ENCODE measurements around the gene PPM1M.

Gene PPM1M

GRCh38 chr3:52243791-52244628 is 1.5 kb upstream of the PPM1M start:
- peak in 1 of 2 donors; percentile 54 for DNase-seq (ENCODE audit: extremely low read depth in 1 of 2, low read depth in 1 of 2)

- no peak for DNase-seq (ENCODE audit: extremely low read depth in 1 of 2, low read depth in 1 of 2)
Measured at GRCh38 chr3:52246264-52246620, 683 bp downstream of the PPM1M start.

GRCh38 chr3:52246728-52247408 is 1.3 kb downstream of the PPM1M start:
- no peak for DNase-seq (ENCODE audit: extremely low read depth in 1 of 2, low read depth in 1 of 2)

- no peak for DNase-seq (ENCODE audit: extremely low read depth in 1 of 2, low read depth in 1 of 2)
Measured at GRCh38 chr3:52247409-52248164, 2.0 kb downstream of the PPM1M start.

DNA sequence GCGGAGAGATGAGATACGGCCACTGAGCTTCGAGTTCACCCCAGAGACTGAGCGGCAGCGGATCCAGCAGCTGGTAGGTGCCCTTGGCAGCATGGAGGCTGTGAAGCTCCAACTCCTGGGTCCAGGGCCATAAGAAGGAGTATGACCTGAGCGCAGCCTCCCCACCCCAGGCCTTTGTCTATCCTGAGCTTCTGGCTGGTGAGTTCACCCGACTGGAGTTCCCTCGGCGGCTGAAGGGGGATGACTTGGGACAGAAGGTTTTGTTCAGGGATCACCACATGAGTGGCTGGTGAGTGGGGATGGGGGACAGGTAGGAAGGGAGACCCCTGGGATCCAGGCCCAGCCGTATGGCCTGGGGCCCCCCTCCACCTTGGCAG is 2.6 kb downstream of the PPM1M start:
- DNase-seq (ENCODE audit: extremely low read depth in 1 of 2, low read depth in 1 of 2): no peak

- DNase-seq (ENCODE audit: extremely low read depth in 1 of 2, low read depth in 1 of 2): no peak
Measured at GRCh38 chr3:52248816-52249547, 3.4 kb downstream of the PPM1M start.

GRCh38 chr3:52249683-52250082 is 4.1 kb downstream of the PPM1M start:
- no peak for DNase-seq (ENCODE audit: extremely low read depth in 1 of 2, low read depth in 1 of 2)

GRCh38 chr3:52250122-52250521 is 4.6 kb downstream of the PPM1M start:
- DNase-seq (ENCODE audit: extremely low read depth in 1 of 2, low read depth in 1 of 2): no peak

GRCh38 chr3:52253314-52254304 is 8.1 kb downstream of the PPM1M start:
- DNase-seq (ENCODE audit: extremely low read depth in 1 of 2, low read depth in 1 of 2): peak in 1 of 2 donors; percentile 88

DNA sequence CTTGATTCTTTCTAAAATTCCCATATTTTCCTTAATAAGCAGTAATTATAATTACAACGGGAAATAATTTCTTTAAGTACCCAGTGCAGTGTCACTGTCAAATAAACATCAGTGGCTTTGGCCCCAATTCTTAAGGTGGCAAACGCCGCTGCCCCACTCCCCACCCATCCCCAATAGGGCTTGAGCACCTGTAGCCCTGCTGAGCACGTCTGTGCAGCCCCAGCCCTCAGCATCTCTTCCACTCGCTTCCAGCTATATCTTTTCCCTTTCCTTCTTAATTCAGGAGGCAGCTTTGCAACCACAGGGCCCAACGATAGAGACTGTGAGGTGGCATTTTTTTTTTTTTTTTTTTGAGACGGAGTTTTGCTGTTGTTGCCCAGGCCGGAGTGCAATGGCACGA is 9.0 kb downstream of the PPM1M start:
- DNase-seq (ENCODE audit: extremely low read depth in 1 of 2, low read depth in 1 of 2): no peak

DNA sequence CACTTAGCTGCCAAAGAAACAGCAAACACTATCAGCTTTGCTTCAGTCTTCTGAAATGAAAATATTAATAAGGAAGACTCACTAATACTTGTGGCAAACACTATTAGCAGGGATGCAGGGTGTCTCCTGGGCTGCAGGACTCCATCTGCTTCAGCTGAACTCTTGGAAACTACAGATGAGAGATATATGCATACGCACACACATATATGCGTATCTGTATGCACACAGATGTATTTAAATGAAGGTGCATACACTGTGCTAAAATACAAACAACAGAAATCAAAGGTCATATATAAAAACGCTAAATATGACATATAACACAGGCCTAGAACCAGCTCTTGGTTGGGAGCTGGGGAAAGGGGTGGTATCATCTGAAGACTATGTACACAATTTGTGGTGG is 10.6 kb downstream of the PPM1M start:
- DNase-seq (ENCODE audit: extremely low read depth in 1 of 2, low read depth in 1 of 2): no peak

DNA sequence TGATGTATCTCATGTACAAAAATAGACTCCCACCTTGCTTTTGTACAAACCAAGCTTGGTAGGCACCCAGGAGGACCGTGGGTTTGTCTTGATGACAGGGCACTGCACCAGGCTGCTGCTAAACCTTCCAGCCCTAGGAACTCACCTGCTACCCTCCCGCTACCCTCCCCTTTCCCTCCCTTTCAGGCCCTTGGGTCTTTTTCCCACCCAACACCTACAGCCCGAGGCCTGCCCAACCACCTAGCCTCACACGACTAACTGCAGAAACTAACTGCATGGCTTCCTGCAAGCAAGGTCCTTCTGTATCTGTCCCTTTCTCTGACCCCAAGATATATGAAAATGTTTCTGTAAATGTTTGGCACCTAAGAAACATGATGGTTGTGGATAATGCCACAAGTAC is 11.1 kb downstream of the PPM1M start:
- no peak for DNase-seq (ENCODE audit: extremely low read depth in 1 of 2, low read depth in 1 of 2)

GRCh38 chr3:52257911-52258310 is 12.4 kb downstream of the PPM1M start:
- DNase-seq (ENCODE audit: extremely low read depth in 1 of 2, low read depth in 1 of 2): no peak

DNA sequence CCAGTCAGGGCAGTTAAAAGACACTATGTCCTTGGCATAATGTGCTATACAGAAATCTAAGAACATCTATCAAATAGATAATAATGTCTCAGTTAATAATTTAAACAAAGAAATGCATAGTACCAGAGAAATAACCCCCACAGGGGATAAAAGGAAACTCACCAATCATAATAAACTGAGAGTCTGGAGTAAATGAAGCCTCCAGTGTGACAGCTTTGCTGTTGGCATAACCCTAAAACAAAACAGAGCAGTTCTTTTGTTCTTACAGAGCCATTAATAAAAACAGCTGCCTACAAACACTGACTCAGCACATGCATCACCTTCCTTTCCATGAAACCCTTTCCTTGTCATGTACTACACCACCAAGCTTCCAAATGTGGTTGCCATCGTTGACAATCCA is 13.5 kb downstream of the PPM1M start:
- DNase-seq (ENCODE audit: extremely low read depth in 1 of 2, low read depth in 1 of 2): no peak

DNA sequence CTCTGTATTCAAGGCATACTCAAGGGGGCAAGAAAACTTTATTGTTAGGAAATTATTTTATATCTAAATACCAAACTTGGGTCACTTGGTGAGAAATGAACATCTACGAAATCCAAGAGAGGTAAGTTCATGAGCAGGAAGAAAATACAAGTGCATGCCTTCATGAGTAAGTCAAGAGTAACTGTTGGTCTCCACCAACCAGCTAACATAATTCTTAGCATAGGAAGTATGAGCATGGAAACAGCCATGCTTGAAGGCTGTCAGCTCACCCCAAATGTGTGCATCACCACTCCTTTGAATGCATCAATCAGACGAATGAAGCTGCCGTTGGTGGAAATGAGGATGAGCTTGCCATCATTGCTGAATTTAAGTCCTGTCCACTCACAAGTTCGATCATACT is 13.9 kb downstream of the PPM1M start:
- no peak for DNase-seq (ENCODE audit: extremely low read depth in 1 of 2, low read depth in 1 of 2)

DNA sequence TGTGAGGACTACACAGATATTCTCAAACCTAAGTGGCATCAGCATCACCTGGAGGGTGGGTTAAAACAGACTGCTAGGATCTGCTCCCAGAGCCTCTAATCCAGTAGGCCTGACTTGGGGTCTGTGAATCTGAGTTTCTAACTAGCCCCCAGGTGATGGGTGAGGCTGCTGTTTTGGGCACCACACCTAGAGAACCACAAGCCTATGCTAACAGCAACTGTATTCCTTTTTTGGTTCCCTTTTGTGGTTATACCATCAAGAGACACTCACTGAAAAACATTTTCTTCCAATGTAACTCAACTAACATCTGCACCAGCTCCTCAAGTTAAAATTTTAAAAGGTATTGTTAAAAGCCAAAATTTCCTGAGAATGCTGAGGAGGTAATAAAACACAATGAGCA is 16.9 kb downstream of the PPM1M start:
- no peak for DNase-seq (ENCODE audit: extremely low read depth in 1 of 2, low read depth in 1 of 2)

DNA sequence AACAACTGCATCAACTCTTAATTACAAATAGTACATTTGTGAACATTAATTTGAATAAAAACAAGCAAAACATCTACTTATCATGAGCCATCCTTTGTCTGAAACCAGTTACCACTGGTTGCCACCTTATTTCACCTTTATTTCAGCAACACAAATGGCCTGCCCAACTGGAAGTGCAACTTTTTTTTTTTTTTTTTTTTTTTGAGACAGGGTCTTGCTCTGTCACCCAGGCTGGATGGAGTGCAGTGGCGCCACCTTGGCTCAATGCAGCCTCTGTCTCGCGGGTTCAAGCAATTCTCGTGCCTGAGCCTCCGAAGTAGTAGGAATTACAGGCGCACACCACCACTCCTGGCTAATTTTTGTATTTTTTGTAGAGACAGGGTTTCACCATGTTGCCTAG is 19.8 kb downstream of the PPM1M start:
- no peak for DNase-seq (ENCODE audit: extremely low read depth in 1 of 2, low read depth in 1 of 2)

DNA sequence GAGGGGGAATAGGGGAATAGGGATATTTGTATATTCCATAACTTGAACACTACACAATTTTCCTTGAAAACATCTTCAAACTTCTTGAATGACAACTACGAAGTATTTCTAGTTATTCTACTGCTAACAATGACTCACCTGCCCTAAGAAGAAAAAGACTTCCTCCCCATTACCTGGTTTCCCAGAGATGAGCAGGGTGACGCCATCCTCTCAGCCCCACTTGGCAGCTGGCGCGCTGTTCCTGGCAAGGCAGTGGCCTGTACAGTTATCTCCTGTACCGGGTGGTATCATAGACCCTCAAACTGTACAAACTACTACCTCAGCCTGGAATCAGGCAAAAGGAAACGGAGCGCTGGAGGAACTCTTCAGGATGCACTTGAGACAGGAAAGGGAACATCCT is 22.5 kb downstream of the PPM1M start:
- peak in 1 of 2 donors; percentile 59 for DNase-seq (ENCODE audit: extremely low read depth in 1 of 2, low read depth in 1 of 2)

DNA sequence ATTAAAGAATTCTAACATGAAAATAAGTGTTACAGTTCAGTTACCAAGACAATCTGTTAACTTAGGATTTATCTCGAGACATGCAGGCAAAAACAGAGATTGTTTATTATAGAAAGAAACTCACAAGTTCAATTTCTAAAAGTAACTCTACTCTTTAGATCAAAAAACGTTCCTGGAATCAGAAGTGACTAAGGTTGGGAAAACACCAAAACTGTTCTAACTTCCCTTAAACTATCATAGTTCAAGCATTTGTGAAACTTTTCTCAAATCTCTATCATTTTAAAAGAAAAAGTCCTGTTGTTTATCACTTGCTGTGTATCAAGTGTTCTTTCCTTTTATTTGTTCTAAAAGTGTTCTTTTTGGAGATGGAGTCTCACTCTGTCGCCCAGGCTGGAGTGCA is 24.2 kb downstream of the PPM1M start:
- DNase-seq (ENCODE audit: extremely low read depth in 1 of 2, low read depth in 1 of 2): no peak

DNA sequence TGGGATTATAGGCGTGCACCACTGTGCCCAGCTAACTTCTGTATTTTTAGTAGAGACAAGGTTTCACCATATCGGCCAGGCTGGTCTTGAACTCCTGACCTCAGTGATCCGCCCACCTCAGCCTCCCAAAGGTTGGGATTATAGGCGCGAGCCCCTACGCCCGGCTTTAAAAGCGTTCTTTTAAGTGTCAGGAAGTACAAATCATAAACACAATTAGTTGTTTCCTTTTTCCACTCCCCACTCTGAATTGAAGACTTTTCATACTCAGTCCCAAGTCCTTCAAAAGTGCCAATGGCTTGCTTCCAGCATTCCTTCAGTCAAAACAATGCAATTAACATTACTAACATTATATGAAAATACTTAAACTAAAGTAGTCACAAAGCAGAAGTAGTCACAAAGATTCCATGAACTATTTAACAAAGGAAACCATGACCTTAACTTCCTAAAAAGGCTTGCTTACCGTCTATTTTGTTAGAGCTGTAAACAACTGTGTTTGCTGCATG is 24.7 kb downstream of the PPM1M start:
- DNase-seq (ENCODE audit: extremely low read depth in 1 of 2, low read depth in 1 of 2): no peak
